Medulla oblongata (tissue), 1 donor: ENCODE measurements around the gene INPP5D.

Experiments used
- DNase-seq: peaks from one replicate; pipeline ENCODE4 v3.0.0-alpha.2; 2015; ENCODE audit errors: extremely low spot score

The INPP5D gene

GRCh38 chr2:233075966-233076339 lies 15.8 kb downstream of the INPP5D start:
- DNase-seq = peak; percentile 74

DNA sequence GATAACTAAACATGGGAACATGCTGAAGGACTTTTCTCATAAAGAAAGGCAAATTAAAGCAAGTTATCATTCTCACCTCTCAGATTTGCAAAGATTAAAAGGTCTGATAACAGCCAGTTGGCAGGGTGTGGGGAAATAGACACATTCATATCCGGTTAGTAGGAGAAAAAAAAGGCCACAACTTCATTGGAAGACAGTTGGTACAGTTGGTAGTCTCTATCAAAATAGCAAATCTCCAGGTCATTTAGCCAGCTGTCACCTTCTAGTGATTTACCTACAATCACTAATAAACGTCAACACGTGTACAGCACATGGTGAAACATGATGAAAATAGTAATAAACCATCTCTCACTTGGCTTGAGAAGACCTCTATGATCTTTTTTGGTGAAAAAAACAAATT lies 16.6 kb downstream of the INPP5D start:
- DNase-seq = no peak

- DNase-seq = no peak
Observed at GRCh38 chr2:233079473-233079877, 19.3 kb downstream of the INPP5D start.

DNA sequence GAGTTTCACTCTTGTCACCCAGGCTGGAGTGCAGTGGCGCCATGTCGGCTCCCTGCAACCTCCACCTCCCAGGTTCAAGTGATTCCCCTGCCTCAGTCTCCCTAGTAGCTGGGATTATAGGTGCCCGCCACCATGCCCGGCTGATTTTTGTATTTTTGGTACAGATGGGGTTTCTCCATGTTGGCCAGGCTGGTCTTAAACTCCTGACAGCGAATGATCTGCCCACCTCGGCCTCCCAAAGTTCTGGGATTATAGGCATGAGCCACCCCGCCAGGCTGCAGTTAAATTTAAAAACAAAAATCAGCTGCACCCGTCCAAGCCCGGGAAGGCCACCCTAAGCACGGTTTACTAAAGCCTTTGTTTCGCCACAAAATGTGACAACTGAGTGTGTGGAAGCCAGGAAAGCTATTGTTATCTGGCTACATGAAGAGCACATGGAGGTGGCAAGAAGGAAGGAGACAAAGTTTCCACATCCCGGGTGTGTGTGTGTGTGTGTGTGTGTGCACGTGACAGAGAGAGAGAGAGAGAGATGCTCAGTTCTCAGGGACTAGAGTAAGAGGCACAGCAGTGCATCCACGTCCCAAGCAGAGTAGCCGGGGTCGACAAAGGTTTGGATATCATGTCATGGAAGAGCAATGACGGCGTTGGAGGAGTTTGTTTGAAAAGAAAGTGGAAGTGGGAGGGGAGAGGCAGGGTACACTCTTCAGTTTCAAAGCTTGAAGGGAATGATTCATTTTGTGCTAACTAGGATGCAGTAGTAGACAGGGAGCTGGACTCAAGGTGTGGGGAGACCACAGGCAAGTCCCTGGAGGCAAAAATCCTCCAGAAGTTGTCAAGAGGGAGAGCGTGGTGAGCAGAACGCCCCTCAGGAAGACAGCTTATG lies 20.1 kb downstream of the INPP5D start:
- no peak for DNase-seq

DNA sequence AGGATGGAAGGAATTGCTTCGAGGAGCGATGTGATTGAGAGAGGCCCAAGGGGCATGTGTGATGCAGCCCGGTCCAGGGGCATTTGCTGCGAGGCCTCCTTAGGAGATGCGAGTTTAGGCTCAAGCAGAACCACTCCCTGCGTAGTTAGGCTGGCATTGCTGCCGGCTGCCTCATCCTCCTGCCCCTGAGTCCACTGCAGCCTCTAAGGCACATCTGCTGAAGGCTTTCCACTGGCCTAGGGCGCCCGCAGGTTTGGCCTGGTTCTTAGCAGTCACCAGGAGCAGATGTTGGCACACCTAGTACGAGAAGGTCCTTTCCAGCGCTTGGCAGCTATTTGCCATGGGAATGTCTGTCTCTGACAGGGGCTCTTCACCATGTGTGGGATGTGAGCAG lies 20.7 kb downstream of the INPP5D start:
- DNase-seq = no peak

DNA sequence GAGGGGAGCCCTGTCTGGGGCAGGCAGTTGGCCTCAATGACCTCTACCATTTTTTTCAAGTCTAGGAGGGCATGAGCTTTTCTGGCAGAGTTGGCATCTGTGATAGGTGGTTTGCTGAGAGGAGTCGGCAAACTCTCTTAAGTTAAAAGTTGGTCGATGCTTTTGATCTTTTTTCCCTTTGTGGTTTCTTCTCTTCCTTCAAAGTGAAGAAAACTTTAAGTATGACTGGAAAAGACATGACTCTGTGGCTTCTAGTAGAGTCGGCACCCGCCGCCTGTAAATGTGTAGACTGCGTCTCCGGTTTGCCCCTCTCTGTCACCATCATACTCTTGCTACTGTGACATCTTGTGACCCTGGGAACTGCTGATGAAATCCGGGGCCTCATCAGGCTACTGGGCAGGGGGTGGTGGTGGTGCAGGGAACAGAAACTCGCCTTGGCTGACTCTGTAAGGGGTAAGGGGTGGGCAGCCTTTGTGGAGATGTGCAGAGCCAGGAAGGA lies 21.1 kb downstream of the INPP5D start:
- peak; percentile 68 for DNase-seq

- no peak for DNase-seq
Observed at GRCh38 chr2:233081731-233082221, 21.6 kb downstream of the INPP5D start.

GRCh38 chr2:233082222-233082930 lies 22.2 kb downstream of the INPP5D start:
- DNase-seq = no peak

- DNase-seq = no peak
Observed at GRCh38 chr2:233082931-233083755, 23.0 kb downstream of the INPP5D start.

DNA sequence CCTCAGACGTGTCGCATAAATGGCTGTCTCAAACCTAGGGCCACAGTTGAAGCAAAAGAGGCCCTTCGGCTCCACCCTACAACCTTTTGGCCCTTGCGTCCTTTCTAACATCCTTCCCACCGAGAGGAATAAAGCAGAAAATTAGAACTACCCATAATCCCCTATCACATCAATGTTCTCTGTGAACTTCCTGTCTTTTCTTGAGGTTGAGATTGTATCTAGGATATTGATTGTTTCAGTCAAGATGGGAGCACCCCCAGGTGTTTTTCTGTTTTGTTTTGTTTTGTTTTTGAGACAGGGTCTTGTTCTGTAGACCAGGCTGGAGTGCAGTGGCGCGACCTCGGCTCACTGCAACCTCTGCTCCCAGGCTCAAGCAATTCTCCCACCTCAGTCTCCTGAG lies 23.6 kb downstream of the INPP5D start:
- DNase-seq = no peak

- DNase-seq = peak; percentile 76
Observed at GRCh38 chr2:233084488-233084887, 24.3 kb downstream of the INPP5D start.

DNA sequence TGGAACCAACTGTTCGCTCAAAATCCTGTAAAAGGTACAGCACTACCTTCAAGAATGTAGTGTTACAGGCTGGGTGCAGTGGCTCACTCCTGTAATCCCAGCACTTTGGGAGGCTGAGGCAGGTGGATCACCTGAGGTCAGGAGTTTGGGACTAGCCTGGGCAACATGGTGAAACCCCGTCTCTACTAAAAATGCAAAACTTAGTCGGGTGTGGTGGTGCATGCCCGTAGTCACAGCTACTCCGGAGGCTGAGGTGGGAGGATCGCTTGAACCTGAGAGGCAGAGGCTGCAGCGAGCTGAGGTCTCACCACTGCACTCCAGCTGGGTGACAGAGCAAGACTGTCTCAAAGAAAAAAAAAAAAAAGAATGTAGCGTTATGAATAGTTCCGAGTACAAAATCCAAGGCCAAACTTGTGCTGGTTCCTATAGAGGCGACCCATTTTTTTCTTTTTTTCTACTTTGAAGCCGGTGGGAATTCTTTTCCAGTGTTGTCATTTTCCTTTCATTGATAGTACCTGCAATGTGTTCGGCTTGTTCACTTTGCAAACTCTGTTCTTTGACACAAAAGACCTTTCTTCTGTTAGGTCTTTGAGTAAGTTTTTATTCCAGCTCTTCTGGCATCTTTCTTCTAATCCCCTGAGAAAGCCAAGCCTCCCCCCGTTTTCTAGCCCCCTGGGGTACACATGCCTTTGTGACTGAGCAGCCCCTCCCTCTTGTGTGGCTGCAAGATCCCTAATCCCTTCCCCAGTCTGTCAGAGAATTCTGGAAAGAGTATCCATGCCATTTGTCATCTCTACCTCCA lies 25.1 kb downstream of the INPP5D start:
- DNase-seq = no peak

- no peak for DNase-seq
Observed at GRCh38 chr2:233085839-233086150, 25.7 kb downstream of the INPP5D start.

DNA sequence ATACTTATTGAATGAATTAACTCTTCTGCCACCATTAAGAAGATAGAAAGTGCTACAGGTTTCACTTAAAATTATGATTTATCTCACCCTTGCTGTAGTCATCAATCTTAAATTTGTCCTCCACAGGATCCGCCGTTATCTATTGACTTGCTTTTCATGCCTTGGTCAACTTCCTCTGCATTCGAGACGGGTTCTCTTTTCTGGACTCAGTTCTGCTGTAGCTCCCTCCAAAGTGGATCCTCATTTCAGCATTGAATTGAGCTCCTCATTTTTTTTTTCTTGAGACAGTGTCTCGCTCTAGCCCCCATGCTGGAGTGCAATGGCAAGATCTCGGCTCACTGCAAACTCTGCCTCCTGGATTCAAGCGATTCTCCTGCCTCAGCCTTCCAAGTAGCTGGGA lies 27.6 kb downstream of the INPP5D start:
- DNase-seq = peak; percentile 51

GRCh38 chr2:233088972-233089345 lies 28.8 kb downstream of the INPP5D start:
- DNase-seq = no peak

- no peak for DNase-seq
Observed at GRCh38 chr2:233089851-233090250, 29.7 kb downstream of the INPP5D start.

- DNase-seq = no peak
Observed at GRCh38 chr2:233090879-233091278, 30.7 kb downstream of the INPP5D start.

DNA sequence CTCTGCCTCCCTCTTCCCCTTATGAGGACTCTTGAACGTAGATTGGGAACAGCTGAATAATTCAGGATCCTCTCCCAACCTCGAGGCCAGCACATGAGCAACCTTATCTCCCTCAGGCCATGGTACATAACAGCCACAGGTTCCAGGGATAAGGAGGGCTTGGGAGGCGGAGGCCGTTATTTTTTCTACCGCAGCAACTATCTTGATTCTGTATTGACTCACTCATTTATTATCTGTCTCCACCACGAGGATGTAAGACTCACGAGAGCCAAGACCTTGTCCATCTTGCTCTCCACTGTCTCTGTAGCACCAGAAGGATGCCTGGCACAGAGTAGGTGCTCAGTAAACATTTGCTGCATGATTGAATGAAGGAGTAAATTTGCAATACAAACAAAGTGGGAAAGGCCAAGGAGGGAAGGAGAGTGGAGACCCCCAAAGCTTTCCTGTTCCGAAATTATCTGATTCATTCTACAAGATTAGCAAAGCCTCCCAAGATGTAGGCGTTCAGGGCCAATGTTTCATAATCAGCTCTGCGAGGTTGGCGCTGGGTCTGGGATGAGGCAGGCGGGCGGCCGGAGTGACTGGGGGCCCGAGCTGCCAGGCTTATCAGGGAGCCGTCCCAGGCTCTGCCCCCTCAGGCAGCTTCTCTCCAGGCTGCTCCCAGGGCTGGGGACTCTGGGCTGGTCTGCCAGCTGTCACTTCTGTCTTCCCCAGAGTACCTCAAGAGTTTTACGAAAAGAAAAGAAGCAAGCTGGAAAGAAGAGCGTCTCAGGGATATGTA lies 31.6 kb downstream of the INPP5D start:
- DNase-seq = no peak

GRCh38 chr2:233092432-233093165 lies 32.5 kb downstream of the INPP5D start:
- DNase-seq = no peak

DNA sequence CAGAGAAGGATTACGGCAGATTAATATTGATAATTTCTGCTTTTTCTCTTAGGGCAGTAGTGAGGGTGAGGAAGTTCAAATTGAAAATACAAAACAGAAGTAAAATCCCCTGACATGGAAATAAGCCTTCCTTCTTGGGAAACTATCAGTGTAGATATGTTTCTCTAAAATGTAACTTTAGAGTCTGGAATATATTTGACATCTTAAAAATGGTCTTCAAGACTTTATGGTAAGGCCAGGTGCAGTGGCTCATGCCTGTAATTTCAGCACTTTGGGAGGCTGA lies 33.0 kb downstream of the INPP5D start:
- DNase-seq = no peak
